Neural cell (in vitro differentiated cells): ENCODE measurements around the gene LCE1D. TPM values are rescaled to one million over a fixed set of nuclear protein-coding genes. Genes with fewer than 3 reads are reported as not detected.

Source experiments
- H2AFZ ChIP-seq: fragments of 200-600, 300-800 bp; sonication (generic), shearing (Covaris generic); 2 replicates; pipeline ENCODE4 v1.6.0; 2014; ENCODE audit warnings: low read depth, mild to moderate bottlenecking, antibody characterized with exemption, low read length, moderate library complexity
- H3F3A ChIP-seq: fragments of 200-600 bp; shearing (Covaris generic); 2 replicates; pipeline ENCODE4 v1.6.1; 2016; ENCODE audit warnings: mild to moderate bottlenecking, moderate library complexity, mixed read lengths, antibody characterized with exemption, low read length; ENCODE audit not compliant: insufficient read depth, poor library complexity, severe bottlenecking
- H3K27ac ChIP-seq: fragments of 200-600, 300-800 bp; sonication (generic), shearing (Covaris generic); 2 replicates; pipeline ENCODE4 v1.5.1; 2014; ENCODE audit warnings: mild to moderate bottlenecking, low read length, moderate library complexity
- H3K27me3 ChIP-seq: fragments of 300-800, 200-600 bp; sonication (generic), shearing (Covaris generic); 2 replicates; pipeline ENCODE4 v1.6.0; 2014; ENCODE audit warnings: mild to moderate bottlenecking, low read depth, low read length, moderate library complexity; ENCODE audit not compliant: insufficient read depth
- H3K36me3 ChIP-seq: fragments of 300-800, 200-600 bp; sonication (generic), shearing (Covaris generic); 2 replicates; pipeline ENCODE4 v1.5.1; 2014; ENCODE audit warnings: mild to moderate bottlenecking, antibody characterized with exemption, low read length, moderate library complexity; ENCODE audit not compliant: insufficient read depth
- H3K4me2 ChIP-seq: fragments of 300-800, 200-600 bp; sonication (generic), shearing (Covaris generic); 2 replicates; pipeline ENCODE4 v1.6.0; 2014; ENCODE audit warnings: mild to moderate bottlenecking, low read length
- H3K4me3 ChIP-seq: fragments of 300-800, 200-600 bp; sonication (generic), shearing (Covaris generic); 2 replicates; pipeline ENCODE4 v1.5.1; 2014; ENCODE audit warnings: mild to moderate bottlenecking, low read length, moderate library complexity
- H3K79me2 ChIP-seq: fragments of 200-600 bp; shearing (Covaris generic); replicated peaks from 2 replicates; pipeline ENCODE4 v1.6.0; 2014; ENCODE audit warnings: mild to moderate bottlenecking, low read length, moderate library complexity; ENCODE audit not compliant: insufficient read depth
- H3K9ac ChIP-seq: fragments of 300-800, 200-600 bp; sonication (generic), shearing (Covaris generic); 2 replicates; pipeline ENCODE4 v1.6.1; 2016; ENCODE audit warnings: mild to moderate bottlenecking, low read length, mixed read lengths
- H3K9me2 ChIP-seq: fragments of 200-600 bp; shearing (Covaris generic); 2 replicates; pipeline ENCODE4 v1.6.1; 2016; ENCODE audit warnings: mild to moderate bottlenecking, low read length, mixed read lengths; ENCODE audit not compliant: insufficient read depth
- H3K9me3 ChIP-seq: fragments of 200-600, 300-800 bp; sonication (generic), shearing (Covaris generic); 2 replicates; pipeline ENCODE4 v1.6.1; 2016; ENCODE audit warnings: mild to moderate bottlenecking, mixed run types, low read length, moderate library complexity, mixed read lengths
- H4K20me1 ChIP-seq: fragments of 200-600 bp; shearing (Covaris generic); 2 replicates; pipeline ENCODE4 v1.6.1; 2016; ENCODE audit warnings: mild to moderate bottlenecking, mixed run types; ENCODE audit not compliant: insufficient read depth
- EP300 ChIP-seq: fragments of 450-650 bp; conservative IDR thresholded peaks from 2 replicates; pipeline ENCODE4 v1.6.1; 2014; ENCODE audit warnings: antibody characterized with exemption, mild to moderate bottlenecking, moderate library complexity; ENCODE audit not compliant: poor library complexity, severe bottlenecking
- EZH2 ChIP-seq: fragments of 200-600, 300-800 bp; shearing (Covaris generic), sonication (generic); IDR thresholded peaks from 2 replicates; pipeline ENCODE4 v1.6.1; 2014; ENCODE audit warnings: antibody characterized with exemption, low read length, borderline replicate concordance, mild to moderate bottlenecking; ENCODE audit not compliant: insufficient read depth, poor library complexity, severe bottlenecking
- MXI1 ChIP-seq: fragments of 450-650 bp; conservative IDR thresholded peaks from 2 replicates; pipeline ENCODE4 v1.6.1; 2014; ENCODE audit warnings: antibody characterized with exemption, mild to moderate bottlenecking; ENCODE audit not compliant: poor library complexity, severe bottlenecking
- POLR2AphosphoS5 ChIP-seq: IDR thresholded peaks from 2 replicates; pipeline ENCODE4 v1.6.1; 2012
- RAD21 ChIP-seq: fragments of 450-650 bp; conservative IDR thresholded peaks from 2 replicates; pipeline ENCODE4 v1.6.1; 2014; ENCODE audit warnings: antibody characterized with exemption, mild to moderate bottlenecking, moderate library complexity
- SMC3 ChIP-seq: fragments of 450-650 bp; conservative IDR thresholded peaks from 2 replicates; pipeline ENCODE4 v1.6.1; 2014; ENCODE audit warnings: antibody characterized with exemption, mild to moderate bottlenecking, moderate library complexity; ENCODE audit not compliant: poor library complexity
- TAF1 ChIP-seq: IDR thresholded peaks from 2 replicates; pipeline ENCODE4 v1.6.1; 2012; ENCODE audit warnings: low read depth
- polyA plus RNA-seq: library from polyadenylated mRNA; depleted of rRNA; stranded (reverse); fragments of >200 nt; gene quantifications from 2 replicates; pipeline ENCODE4 v1.2.3, GENCODE V29; 2014
- TF ChIP-seq, protein P1 (sequence below): fragments of 450-650 bp; IDR thresholded peaks from 2 replicates; pipeline ENCODE4 v1.5.1; 2014; ENCODE audit warnings: antibody characterized with exemption, mild to moderate bottlenecking, moderate library complexity; ENCODE audit not compliant: poor library complexity, severe bottlenecking
- TF ChIP-seq, protein P2 (sequence below): IDR thresholded peaks from 2 replicates; pipeline ENCODE4 v1.6.1; 2012; ENCODE audit warnings: borderline replicate concordance

The LCE1D gene
- polyA plus RNA-seq, 1 donor from 2014 or later, result not detected

DNA sequence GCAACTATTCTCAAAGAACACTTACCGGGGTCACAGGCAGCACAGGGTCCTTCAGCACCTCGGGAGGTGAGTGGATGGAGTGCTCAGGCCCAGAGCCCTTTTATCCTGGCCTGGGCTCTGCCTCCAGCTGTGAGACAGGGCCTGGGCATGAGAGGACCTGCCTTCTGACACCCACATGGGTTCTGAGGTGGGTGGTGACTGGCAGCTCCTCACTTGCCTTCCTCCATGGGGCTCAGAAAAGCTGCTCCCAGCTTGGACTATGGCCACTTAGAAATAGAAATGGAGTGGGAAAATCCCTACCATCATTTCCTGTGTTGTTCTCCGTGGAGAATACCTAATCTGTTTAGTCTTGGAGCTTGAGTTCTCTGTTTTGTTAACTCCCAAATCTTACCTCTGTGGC lies 10.1 kb downstream of the LCE1D start, which contains the start of gene LCE1C:
LCE1C (minus strand) TSS at position 76 of the 400 bp plus-strand sequence. CDS start 1,173 bp downstream, outside the sequence.
- Histone ChIP-seq H3K27ac (no peak within 1 kb of the TSS), H3K4me3 (no peak within 1 kb of the TSS), H4K20me1 (no peaks in the 10 kb centered on the region), H2AFZ (no peak within 1 kb of the TSS), H3K79me2 (no peaks in the 10 kb centered on the region), H3K9me3 (peaks cover under 1% of the 10 kb centered on the region), H3K36me3 (no peaks in the 10 kb centered on the region), H3K4me2 (no peak within 1 kb of the TSS), H3K9ac (no peak within 1 kb of the TSS), H3K9me2 (no peaks in the 10 kb centered on the region), H3F3A (no peaks in the 10 kb centered on the region), H3K27me3 (no peaks in the 10 kb centered on the region)
- TF ChIP-seq TAF1, result no peak

DNA sequence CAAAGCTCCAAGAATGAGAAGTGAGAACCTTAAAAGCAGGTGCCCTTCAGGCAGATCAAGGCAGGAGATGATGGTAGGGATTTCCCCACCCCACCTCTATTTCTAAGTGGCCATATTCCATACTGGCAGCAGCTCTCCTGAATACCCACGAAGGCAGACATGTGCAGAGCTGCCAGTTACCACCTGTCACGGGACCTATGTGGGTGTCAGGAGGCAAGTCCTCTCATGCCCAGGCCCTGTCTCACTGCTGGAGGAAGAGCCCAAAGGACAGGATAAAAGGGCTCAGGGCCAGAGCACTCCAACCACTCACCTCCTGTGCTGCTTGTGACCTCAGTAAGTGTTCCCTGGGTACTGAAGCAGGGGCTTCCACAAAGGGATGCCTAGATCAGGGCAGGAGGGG lies 14.5 kb downstream of the LCE1D start:
- Histone ChIP-seq H3K36me3 (no peaks in the 10 kb centered on the region), H2AFZ (no peak overlapping the region), H3K4me2 (no peak overlapping the region), H3K27me3 (no peaks in the 10 kb centered on the region), H3K9me2 (no peaks in the 10 kb centered on the region), H3K4me3 (no peak overlapping the region), H3K9ac (no peak overlapping the region), H4K20me1 (no peaks in the 10 kb centered on the region), H3K9me3 (no peaks in the 10 kb centered on the region), H3K79me2 (no peaks in the 10 kb centered on the region), H3F3A (no peaks in the 10 kb centered on the region), H3K27ac (no peak overlapping the region)
- no peak for TF ChIP-seq MXI1
- TF ChIP-seq SMC3, result no peak
- TF ChIP-seq EZH2, result no peak

DNA sequence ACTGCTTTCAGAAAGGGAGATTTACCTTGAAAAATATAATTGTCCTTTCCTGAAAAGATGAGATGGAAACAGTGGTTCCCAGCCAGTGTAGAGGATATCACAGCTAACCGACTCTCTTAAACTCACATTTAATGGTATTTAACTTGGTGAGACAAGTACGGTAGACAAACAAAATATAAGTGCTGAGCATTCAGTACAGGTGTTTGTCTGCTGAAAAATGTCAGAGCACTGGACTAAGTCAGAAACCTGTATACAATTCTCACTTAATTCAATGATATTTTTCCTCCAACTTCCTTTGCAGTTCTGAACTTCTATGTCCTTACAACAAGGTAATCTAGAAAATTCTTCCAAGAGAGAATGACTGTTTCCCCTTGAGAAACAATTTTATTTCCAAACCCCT lies 15.2 kb downstream of the LCE1D start, which contains the start of gene LCE1B:
LCE1B (plus strand) TSS at position 301 of the 400 bp plus-strand sequence. CDS start 476 bp downstream, outside the sequence.
- no peak for TF ChIP-seq TAF1
- TF ChIP-seq, protein P1, sequence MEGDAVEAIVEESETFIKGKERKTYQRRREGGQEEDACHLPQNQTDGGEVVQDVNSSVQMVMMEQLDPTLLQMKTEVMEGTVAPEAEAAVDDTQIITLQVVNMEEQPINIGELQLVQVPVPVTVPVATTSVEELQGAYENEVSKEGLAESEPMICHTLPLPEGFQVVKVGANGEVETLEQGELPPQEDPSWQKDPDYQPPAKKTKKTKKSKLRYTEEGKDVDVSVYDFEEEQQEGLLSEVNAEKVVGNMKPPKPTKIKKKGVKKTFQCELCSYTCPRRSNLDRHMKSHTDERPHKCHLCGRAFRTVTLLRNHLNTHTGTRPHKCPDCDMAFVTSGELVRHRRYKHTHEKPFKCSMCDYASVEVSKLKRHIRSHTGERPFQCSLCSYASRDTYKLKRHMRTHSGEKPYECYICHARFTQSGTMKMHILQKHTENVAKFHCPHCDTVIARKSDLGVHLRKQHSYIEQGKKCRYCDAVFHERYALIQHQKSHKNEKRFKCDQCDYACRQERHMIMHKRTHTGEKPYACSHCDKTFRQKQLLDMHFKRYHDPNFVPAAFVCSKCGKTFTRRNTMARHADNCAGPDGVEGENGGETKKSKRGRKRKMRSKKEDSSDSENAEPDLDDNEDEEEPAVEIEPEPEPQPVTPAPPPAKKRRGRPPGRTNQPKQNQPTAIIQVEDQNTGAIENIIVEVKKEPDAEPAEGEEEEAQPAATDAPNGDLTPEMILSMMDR, result no peak
- TF ChIP-seq SMC3, result no peak
- TF ChIP-seq, protein P2, sequence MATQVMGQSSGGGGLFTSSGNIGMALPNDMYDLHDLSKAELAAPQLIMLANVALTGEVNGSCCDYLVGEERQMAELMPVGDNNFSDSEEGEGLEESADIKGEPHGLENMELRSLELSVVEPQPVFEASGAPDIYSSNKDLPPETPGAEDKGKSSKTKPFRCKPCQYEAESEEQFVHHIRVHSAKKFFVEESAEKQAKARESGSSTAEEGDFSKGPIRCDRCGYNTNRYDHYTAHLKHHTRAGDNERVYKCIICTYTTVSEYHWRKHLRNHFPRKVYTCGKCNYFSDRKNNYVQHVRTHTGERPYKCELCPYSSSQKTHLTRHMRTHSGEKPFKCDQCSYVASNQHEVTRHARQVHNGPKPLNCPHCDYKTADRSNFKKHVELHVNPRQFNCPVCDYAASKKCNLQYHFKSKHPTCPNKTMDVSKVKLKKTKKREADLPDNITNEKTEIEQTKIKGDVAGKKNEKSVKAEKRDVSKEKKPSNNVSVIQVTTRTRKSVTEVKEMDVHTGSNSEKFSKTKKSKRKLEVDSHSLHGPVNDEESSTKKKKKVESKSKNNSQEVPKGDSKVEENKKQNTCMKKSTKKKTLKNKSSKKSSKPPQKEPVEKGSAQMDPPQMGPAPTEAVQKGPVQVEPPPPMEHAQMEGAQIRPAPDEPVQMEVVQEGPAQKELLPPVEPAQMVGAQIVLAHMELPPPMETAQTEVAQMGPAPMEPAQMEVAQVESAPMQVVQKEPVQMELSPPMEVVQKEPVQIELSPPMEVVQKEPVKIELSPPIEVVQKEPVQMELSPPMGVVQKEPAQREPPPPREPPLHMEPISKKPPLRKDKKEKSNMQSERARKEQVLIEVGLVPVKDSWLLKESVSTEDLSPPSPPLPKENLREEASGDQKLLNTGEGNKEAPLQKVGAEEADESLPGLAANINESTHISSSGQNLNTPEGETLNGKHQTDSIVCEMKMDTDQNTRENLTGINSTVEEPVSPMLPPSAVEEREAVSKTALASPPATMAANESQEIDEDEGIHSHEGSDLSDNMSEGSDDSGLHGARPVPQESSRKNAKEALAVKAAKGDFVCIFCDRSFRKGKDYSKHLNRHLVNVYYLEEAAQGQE, result no peak
- no peak for TF ChIP-seq POLR2AphosphoS5
- TF ChIP-seq RAD21, result no peak
- no peak for TF ChIP-seq MXI1
- TF ChIP-seq EP300, result no peak
- no peak for TF ChIP-seq EZH2

More for the DNA sequence above, 15.2 kb downstream of the LCE1D start, which contains the start of gene LCE1B:
- H4K20me1 ChIP-seq, result no peaks in the 10 kb centered on the region
- no peaks in the 10 kb centered on the region for H3K9me3 ChIP-seq
- no peak within 1 kb of the TSS for H2AFZ ChIP-seq
- no peaks in the 10 kb centered on the region for H3K79me2 ChIP-seq
- H3K4me2 ChIP-seq, result no peak within 1 kb of the TSS
- H3K27me3 ChIP-seq, result no peaks in the 10 kb centered on the region
- H3F3A ChIP-seq, result no peaks in the 10 kb centered on the region
- no peaks in the 10 kb centered on the region for H3K9me2 ChIP-seq
- H3K4me3 ChIP-seq, result no peak within 1 kb of the TSS
- no peak within 1 kb of the TSS for H3K27ac ChIP-seq
- no peaks in the 10 kb centered on the region for H3K36me3 ChIP-seq
- no peak within 1 kb of the TSS for H3K9ac ChIP-seq
